Prostate gland (tissue), 2 donors: ENCODE results near the gene COL11A2. TPM values are rescaled to one million over a fixed set of nuclear protein-coding genes. Genes with fewer than 3 reads are reported as not detected.
A peak's percentile ranks its signal among the peaks of the same experiment; 100 is the strongest.

Source experiments
- DNase-seq: peaks from one replicate; pipeline ENCODE4 v3.0.0-alpha.2; 2019; ENCODE audit warnings: low spot score
- H3K27ac ChIP-seq, 2 donors: fragments of 200-600 bp; sonication (generic); 2 replicates each; pipeline ENCODE4 v1.5.1; 2017 to 2019
- H3K27me3 ChIP-seq: fragments of 200-600 bp; sonication (generic); replicated peaks from 2 replicates; pipeline ENCODE4 v1.5.1; 2019; ENCODE audit not compliant: insufficient read depth
- H3K36me3 ChIP-seq, 2 donors: fragments of 200-600 bp; sonication (generic); 1 replicate in 1 of 2; 2 replicates in 1 of 2; pipeline versions ENCODE4 v1.5.1 to v1.8.1; 2017 to 2019
- H3K4me1 ChIP-seq: fragments of 200-600 bp; sonication (generic); replicated peaks from 2 replicates; pipeline ENCODE4 v1.5.1; 2019
- H3K4me3 ChIP-seq, 2 donors: fragments of 200-600 bp; sonication (generic); 2 replicates each; pipeline ENCODE4 v1.5.1; 2017 to 2019
- H3K9me3 ChIP-seq: fragments of 200-600 bp; sonication (generic); 2 replicates; pipeline ENCODE4 v1.5.1; 2017
- POLR2A ChIP-seq: fragments of 450-650 bp; IDR thresholded peaks from one replicate; pipeline ENCODE4 v1.6.1; 2016; ENCODE audit warnings: antibody characterized with exemption, mild to moderate bottlenecking
- POLR2AphosphoS5 ChIP-seq: sonication (generic); formaldehyde crosslinking; IDR thresholded peaks from one replicate; pipeline ENCODE4 v1.6.1; 2017; ENCODE audit warnings: antibody characterized with exemption
- WGBS: methylation state at CpG from one replicate; pipeline ENCODE4 v1.1.5; 2018; 5-methylcytosine and 5-hydroxymethylcytosine counted together
- intact Hi-C: fragments of 100-400 bp; cut with DNase I; formaldehyde crosslinking; loops from one replicate; pipeline ENCODE4 v1.14.2; 2022
- total RNA-seq, 2 donors: library from RNA; depleted of rRNA; stranded (reverse); fragments of >200 nt; gene quantifications; one replicate each; pipeline ENCODE4 v1.1.0, GENCODE V29; 2016
- TF ChIP-seq, protein P1 (sequence below), 4 experiments: fragments of 200-600 bp in 2 of 4; fragments of 450-650 bp in 2 of 4; sonication (generic) in 2 of 4; IDR thresholded peaks; 1 replicate in 3 of 4; 2 replicates in 1 of 4; pipeline ENCODE4 v1.5.1; 2016 to 2019; ENCODE audit warnings: antibody characterized with exemption in 4 of 4, mild to moderate bottlenecking in 2 of 4, moderate library complexity in 2 of 4

Gene COL11A2
- total RNA-seq, 2 donors from 2014 or later: 0.91 to 3.6 TPM

- intact Hi-C loops: no loop called here
- 19% methylated on average over 20 of the region's 20 CpGs for WGBS
- TF ChIP-seq POLR2AphosphoS5: no peak
- TF ChIP-seq, protein P1, sequence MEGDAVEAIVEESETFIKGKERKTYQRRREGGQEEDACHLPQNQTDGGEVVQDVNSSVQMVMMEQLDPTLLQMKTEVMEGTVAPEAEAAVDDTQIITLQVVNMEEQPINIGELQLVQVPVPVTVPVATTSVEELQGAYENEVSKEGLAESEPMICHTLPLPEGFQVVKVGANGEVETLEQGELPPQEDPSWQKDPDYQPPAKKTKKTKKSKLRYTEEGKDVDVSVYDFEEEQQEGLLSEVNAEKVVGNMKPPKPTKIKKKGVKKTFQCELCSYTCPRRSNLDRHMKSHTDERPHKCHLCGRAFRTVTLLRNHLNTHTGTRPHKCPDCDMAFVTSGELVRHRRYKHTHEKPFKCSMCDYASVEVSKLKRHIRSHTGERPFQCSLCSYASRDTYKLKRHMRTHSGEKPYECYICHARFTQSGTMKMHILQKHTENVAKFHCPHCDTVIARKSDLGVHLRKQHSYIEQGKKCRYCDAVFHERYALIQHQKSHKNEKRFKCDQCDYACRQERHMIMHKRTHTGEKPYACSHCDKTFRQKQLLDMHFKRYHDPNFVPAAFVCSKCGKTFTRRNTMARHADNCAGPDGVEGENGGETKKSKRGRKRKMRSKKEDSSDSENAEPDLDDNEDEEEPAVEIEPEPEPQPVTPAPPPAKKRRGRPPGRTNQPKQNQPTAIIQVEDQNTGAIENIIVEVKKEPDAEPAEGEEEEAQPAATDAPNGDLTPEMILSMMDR (IDR thresholded peaks at IDR 0.05): no peak
- TF ChIP-seq POLR2A: no peak
- H3K36me3 ChIP-seq: peaks cover 0 to 6% of the 10 kb centered on the region in 2 donors
- H3K4me1 ChIP-seq: peaks cover 4% of the 10 kb centered on the region
- DNase-seq: no peak
- H3K27ac ChIP-seq: peak overlapping the region; percentile 94 to 98
- peak overlapping the region; percentile 96 to 97 for H3K4me3 ChIP-seq
- no peaks in the 10 kb centered on the region for H3K27me3 ChIP-seq
- no peaks in the 10 kb centered on the region for H3K9me3 ChIP-seq
Measured at GRCh38 chr6:33206864-33207551, 14.7 kb upstream of the COL11A2 start.

GRCh38 chr6:33206027-33206863 is 14.0 kb upstream of the COL11A2 start:
- Histone ChIP-seq H3K9me3 (no peaks in the 10 kb centered on the region), H3K36me3 (peaks cover 0 to 6% of the 10 kb centered on the region in 2 donors), H3K27me3 (no peaks in the 10 kb centered on the region), H3K4me3 (no peak overlapping the region), H3K27ac (no peak overlapping the region), H3K4me1 (peaks cover 6% of the 10 kb centered on the region)
- 72% methylated on average over 3 of the region's 3 CpGs for WGBS
- intact Hi-C loops: no loop called here
- DNase-seq: no peak
- no peak for TF ChIP-seq POLR2A
- TF ChIP-seq, protein P1 (IDR thresholded peaks at IDR 0.05): no peak
- TF ChIP-seq POLR2AphosphoS5: no peak

DNA sequence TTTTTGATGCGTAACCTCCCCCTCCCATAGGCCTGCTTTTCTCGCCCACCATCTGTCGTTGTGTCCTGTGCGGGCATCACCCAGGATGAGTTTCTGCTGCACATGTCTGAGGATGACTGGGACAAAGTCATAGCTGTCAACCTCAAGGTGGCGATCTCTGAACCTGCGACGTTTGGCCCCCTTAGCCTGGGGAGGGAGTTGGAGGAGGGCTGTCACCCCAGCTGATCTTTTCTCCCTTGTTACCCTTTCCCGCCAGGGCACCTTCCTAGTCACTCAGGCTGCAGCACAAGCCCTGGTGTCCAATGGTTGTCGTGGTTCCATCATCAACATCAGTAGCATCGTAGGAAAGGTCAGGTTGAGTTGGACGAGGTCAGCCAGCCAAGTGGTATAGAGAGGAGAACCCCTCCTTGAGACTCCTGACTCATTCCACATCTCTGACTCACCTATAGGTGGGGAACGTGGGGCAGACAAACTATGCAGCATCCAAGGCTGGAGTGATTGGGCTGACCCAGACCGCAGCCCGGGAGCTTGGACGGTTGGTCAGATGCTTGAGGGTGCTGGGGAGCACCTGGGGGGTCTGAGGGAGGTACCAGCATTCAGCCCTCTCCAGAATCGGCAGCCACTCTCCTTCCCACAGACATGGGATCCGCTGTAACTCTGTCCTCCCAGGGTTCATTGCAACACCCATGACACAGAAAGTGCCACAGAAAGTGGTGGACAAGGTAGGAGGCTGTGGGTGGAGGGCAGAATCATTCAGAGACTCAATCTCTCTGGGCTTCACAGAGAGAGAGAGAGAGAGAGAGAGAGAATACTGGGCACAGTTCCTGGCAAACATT is 13.1 kb upstream of the COL11A2 start:
- TF ChIP-seq POLR2A: no peak
- TF ChIP-seq POLR2AphosphoS5: no peak
- TF ChIP-seq, protein P1 (IDR thresholded peaks at IDR 0.05): no peak
- Histone ChIP-seq H3K4me3 (peak overlapping the region; percentile 61 to 63), H3K9me3 (no peaks in the 10 kb centered on the region), H3K27me3 (no peaks in the 10 kb centered on the region), H3K27ac (peak overlapping the region in 1 of 2 donors; percentile 58), H3K36me3 (peaks cover 0 to 6% of the 10 kb centered on the region in 2 donors), H3K4me1 (peaks cover 6% of the 10 kb centered on the region)
- no peak for DNase-seq
- intact Hi-C loops: no loop called here
- WGBS: 48% methylated on average over 17 of the region's 17 CpGs

DNA sequence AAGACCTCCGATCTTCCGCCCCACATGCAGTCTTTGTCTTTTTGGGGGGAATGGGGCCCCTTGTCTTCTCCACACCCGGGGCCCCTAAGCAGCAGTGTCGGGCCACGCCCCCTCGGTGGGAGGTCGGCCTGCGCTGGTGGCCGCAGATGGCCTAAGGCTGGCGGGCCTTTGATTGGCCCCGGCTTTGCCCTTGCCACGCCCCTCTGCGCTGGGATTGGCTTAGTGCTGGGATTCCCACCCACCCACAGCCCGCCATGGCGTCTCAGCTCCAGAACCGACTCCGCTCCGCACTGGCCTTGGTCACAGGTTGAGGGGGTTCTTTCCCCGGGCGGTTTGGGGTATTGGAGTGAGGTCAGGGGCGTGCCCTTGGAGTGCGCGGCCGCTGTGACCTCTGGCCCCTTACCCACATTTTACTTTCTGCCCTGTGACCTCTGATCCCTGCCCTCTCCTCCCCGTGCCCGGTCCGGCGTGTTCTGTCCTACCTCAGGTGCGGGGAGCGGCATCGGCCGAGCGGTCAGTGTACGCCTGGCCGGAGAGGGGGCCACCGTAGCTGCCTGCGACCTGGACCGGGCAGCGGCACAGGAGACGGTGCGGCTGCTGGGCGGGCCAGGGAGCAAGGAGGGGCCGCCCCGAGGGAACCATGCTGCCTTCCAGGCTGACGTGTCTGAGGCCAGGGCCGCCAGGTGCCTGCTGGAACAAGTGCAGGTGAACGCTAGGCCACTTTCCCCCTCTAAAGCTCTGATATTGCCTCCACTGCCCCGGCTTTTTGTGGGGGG is 12.3 kb upstream of the COL11A2 start, which contains the start of gene HSD17B8:
Gene HSD17B8, plus strand, starts transcription at position 241 of the 776 bp plus-strand sequence. Its CDS starts 14 bp downstream, at position 255.
- intact Hi-C loops: no loop called here

More for the DNA sequence above, 12.3 kb upstream of the COL11A2 start, which contains the start of gene HSD17B8:
- Histone ChIP-seq H3K36me3 (peaks cover 0 to 6% of the 10 kb centered on the region in 2 donors), H3K4me3 (peak within 1 kb of the TSS; percentile 61 to 63), H3K27ac (peak within 1 kb of the TSS; percentile 58 to 71), H3K4me1 (peaks cover 6% of the 10 kb centered on the region), H3K27me3 (no peaks in the 10 kb centered on the region), H3K9me3 (no peaks in the 10 kb centered on the region)
- 1% methylated on average over 48 of the region's 48 CpGs for WGBS
- TF ChIP-seq POLR2A: peak; percentile 70
- TF ChIP-seq, protein P1 (IDR thresholded peaks at IDR 0.05): peak in 1 of 4 experiments; percentile 6
- TF ChIP-seq POLR2AphosphoS5: peak; percentile 84
- peak; percentile 94 for DNase-seq
